Testis (tissue), 2 donors: ENCODE data around the gene MACF1.

Experiments used
- CTCF ChIP-seq, 3 experiments: fragments of 450-650 bp in 2 of 3; fragments of 200-600 bp in 1 of 3; sonication (generic) in 1 of 3; IDR thresholded peaks; one replicate each; pipeline ENCODE4 v1.5.1; 2016 to 2019; ENCODE audit warnings: antibody characterized with exemption in 3 of 3, mild to moderate bottlenecking in 2 of 3, moderate library complexity in 1 of 3
- POLR2A ChIP-seq: fragments of 450-650 bp; IDR thresholded peaks from one replicate; pipeline ENCODE4 v1.6.1; 2017; ENCODE audit warnings: antibody characterized with exemption, mild to moderate bottlenecking, moderate library complexity

GRCh38 chr1:39250460-39251240 lies 46.2 kb downstream of the MACF1 start:
- TF ChIP-seq POLR2A (no peak), CTCF (IDR thresholded peaks at IDR 0.05) (no peak)
